ENCODE results near the gene OR11A1. TPM values are rescaled to one million over a fixed set of nuclear protein-coding genes. Genes with fewer than 3 reads are reported as not detected.

Gene OR11A1
- polyA plus RNA-seq, 4 donors: not detected

DNA sequence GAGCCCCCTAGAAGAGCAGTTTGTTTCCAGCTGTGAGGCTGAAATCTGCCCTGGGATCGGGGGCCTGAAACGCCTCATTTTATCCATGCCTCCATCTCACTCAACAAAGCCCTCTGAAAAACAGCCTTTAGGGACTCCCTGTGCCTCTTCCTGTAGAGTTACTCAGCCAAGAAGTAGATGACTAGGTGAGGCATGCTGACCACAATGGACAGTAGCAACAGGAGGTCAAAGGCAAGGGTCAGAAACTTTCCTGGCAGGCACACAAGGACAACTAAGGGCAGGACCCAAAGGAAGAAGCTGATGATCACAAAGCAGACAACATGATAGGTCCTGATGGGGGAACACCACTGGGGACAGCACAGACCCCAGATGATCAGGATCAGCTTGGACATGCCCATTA lies 18.1 kb upstream of the OR11A1 start:
- DNase-seq: no peak
- Histone ChIP-seq H3K27me3 (ENCODE audit: control insufficient read depth in 3 of 3, insufficient read depth in 3 of 3, low read length in 3 of 3) (no peaks in the 10 kb centered on the region), H3K4me3 (ENCODE audit: low read depth in 1 of 3, low read length in 3 of 3) (no peak overlapping the region), H3K27ac (ENCODE audit: low read depth in 1 of 3, low read length in 2 of 3) (no peak overlapping the region), H3K36me3 (ENCODE audit: control insufficient read depth in 3 of 3, insufficient read depth in 2 of 3, low read depth in 1 of 3, low read length in 3 of 3) (no peaks in the 10 kb centered on the region), H3K9me3 (ENCODE audit: control insufficient read depth in 2 of 2, insufficient read depth in 1 of 2, low read depth in 1 of 2, low read length in 1 of 2) (no peaks in the 10 kb centered on the region), H3K4me1 (ENCODE audit: control insufficient read depth in 3 of 3, insufficient read depth in 2 of 3, low read depth in 1 of 3, low read length in 2 of 3) (no peaks in the 10 kb centered on the region)
- WGBS, 3 donors: 56 to 78% (median 77%) methylated on average over 2 of the region's 2 CpGs
- no peak for FAIRE-seq

GRCh38 chr6:29466241-29466640 lies 9.4 kb upstream of the OR11A1 start:
- Histone ChIP-seq H3K4me1 (ENCODE audit: control insufficient read depth in 3 of 3, insufficient read depth in 2 of 3, low read depth in 1 of 3, low read length in 2 of 3) (no peaks in the 10 kb centered on the region), H3K36me3 (ENCODE audit: control insufficient read depth in 3 of 3, insufficient read depth in 2 of 3, low read depth in 1 of 3, low read length in 3 of 3) (no peaks in the 10 kb centered on the region), H3K27ac (ENCODE audit: low read depth in 1 of 3, low read length in 2 of 3) (no peak overlapping the region), H3K27me3 (ENCODE audit: control insufficient read depth in 3 of 3, insufficient read depth in 3 of 3, low read length in 3 of 3) (peaks cover 0 to 2% (median 0%) of the 10 kb centered on the region in 3 donors), H3K9me3 (ENCODE audit: control insufficient read depth in 2 of 2, insufficient read depth in 1 of 2, low read depth in 1 of 2, low read length in 1 of 2) (no peaks in the 10 kb centered on the region), H3K4me3 (ENCODE audit: low read depth in 1 of 3, low read length in 3 of 3) (no peak overlapping the region)
- WGBS, 3 donors: 54 to 57% (median 56%) methylated on average over 6 of the region's 6 CpGs
- FAIRE-seq (no peak), DNase-seq (no peak)

GRCh38 chr6:29465801-29466200 lies 8.9 kb upstream of the OR11A1 start:
- DNase-seq: no peak
- 81 to 90% (median 82%) methylated on average over 2 of the region's 2 CpGs for WGBS, 3 donors
- H3K27me3 ChIP-seq (ENCODE audit: control insufficient read depth in 3 of 3, insufficient read depth in 3 of 3, low read length in 3 of 3): peaks cover 0 to 2% (median 0%) of the 10 kb centered on the region in 3 donors
- no peaks in the 10 kb centered on the region for H3K36me3 ChIP-seq (ENCODE audit: control insufficient read depth in 3 of 3, insufficient read depth in 2 of 3, low read depth in 1 of 3, low read length in 3 of 3)
- H3K9me3 ChIP-seq (ENCODE audit: control insufficient read depth in 2 of 2, insufficient read depth in 1 of 2, low read depth in 1 of 2, low read length in 1 of 2): no peaks in the 10 kb centered on the region
- no peak for FAIRE-seq
- no peaks in the 10 kb centered on the region for H3K4me1 ChIP-seq (ENCODE audit: control insufficient read depth in 3 of 3, insufficient read depth in 2 of 3, low read depth in 1 of 3, low read length in 2 of 3)
- no peak overlapping the region for H3K27ac ChIP-seq (ENCODE audit: low read depth in 1 of 3, low read length in 2 of 3)
- H3K4me3 ChIP-seq (ENCODE audit: low read depth in 1 of 3, low read length in 3 of 3): no peak overlapping the region

GRCh38 chr6:29465279-29465678 lies 8.4 kb upstream of the OR11A1 start:
- no peak for DNase-seq
- Histone ChIP-seq H3K4me1 (ENCODE audit: control insufficient read depth in 3 of 3, insufficient read depth in 2 of 3, low read depth in 1 of 3, low read length in 2 of 3) (no peaks in the 10 kb centered on the region), H3K9me3 (ENCODE audit: control insufficient read depth in 2 of 2, insufficient read depth in 1 of 2, low read depth in 1 of 2, low read length in 1 of 2) (no peaks in the 10 kb centered on the region), H3K4me3 (ENCODE audit: low read depth in 1 of 3, low read length in 3 of 3) (no peak overlapping the region), H3K27me3 (ENCODE audit: control insufficient read depth in 3 of 3, insufficient read depth in 3 of 3, low read length in 3 of 3) (peaks cover 0 to 2% (median 0%) of the 10 kb centered on the region in 3 donors), H3K36me3 (ENCODE audit: control insufficient read depth in 3 of 3, insufficient read depth in 2 of 3, low read depth in 1 of 3, low read length in 3 of 3) (no peaks in the 10 kb centered on the region), H3K27ac (ENCODE audit: low read depth in 1 of 3, low read length in 2 of 3) (no peak overlapping the region)
- WGBS, 3 donors: 62 to 70% (median 64%) methylated on average over 2 of the region's 2 CpGs
- FAIRE-seq: no peak

GRCh38 chr6:29462022-29462421 lies 5.2 kb upstream of the OR11A1 start:
- H3K36me3 ChIP-seq (ENCODE audit: control insufficient read depth in 3 of 3, insufficient read depth in 2 of 3, low read depth in 1 of 3, low read length in 3 of 3): no peaks in the 10 kb centered on the region
- no peaks in the 10 kb centered on the region for H3K4me1 ChIP-seq (ENCODE audit: control insufficient read depth in 3 of 3, insufficient read depth in 2 of 3, low read depth in 1 of 3, low read length in 2 of 3)
- H3K27ac ChIP-seq (ENCODE audit: low read depth in 1 of 3, low read length in 2 of 3): no peak overlapping the region
- DNase-seq (no peak), FAIRE-seq (no peak)
- peaks cover 0 to 2% (median 0%) of the 10 kb centered on the region in 3 donors for H3K27me3 ChIP-seq (ENCODE audit: control insufficient read depth in 3 of 3, insufficient read depth in 3 of 3, low read length in 3 of 3)
- no peaks in the 10 kb centered on the region for H3K9me3 ChIP-seq (ENCODE audit: control insufficient read depth in 2 of 2, insufficient read depth in 1 of 2, low read depth in 1 of 2, low read length in 1 of 2)
- H3K4me3 ChIP-seq (ENCODE audit: low read depth in 1 of 3, low read length in 3 of 3): no peak overlapping the region
- WGBS, 3 donors: 70 to 81% (median 73%) methylated on average over 6 of the region's 6 CpGs

- no peaks in the 10 kb centered on the region for H3K4me1 ChIP-seq (ENCODE audit: control insufficient read depth in 3 of 3, insufficient read depth in 2 of 3, low read depth in 1 of 3, low read length in 2 of 3)
- peak; percentile 33 for FAIRE-seq
- H3K27ac ChIP-seq (ENCODE audit: low read depth in 1 of 3, low read length in 2 of 3): no peak overlapping the region
- no peak for DNase-seq
- WGBS, 3 donors: 64 to 76% (median 64%) methylated on average over 5 of the region's 5 CpGs
- H3K4me3 ChIP-seq (ENCODE audit: low read depth in 1 of 3, low read length in 3 of 3): no peak overlapping the region
- no peaks in the 10 kb centered on the region for H3K36me3 ChIP-seq (ENCODE audit: control insufficient read depth in 3 of 3, insufficient read depth in 2 of 3, low read depth in 1 of 3, low read length in 3 of 3)
- H3K27me3 ChIP-seq (ENCODE audit: control insufficient read depth in 3 of 3, insufficient read depth in 3 of 3, low read length in 3 of 3): no peaks in the 10 kb centered on the region
- H3K9me3 ChIP-seq (ENCODE audit: control insufficient read depth in 2 of 2, insufficient read depth in 1 of 2, low read depth in 1 of 2, low read length in 1 of 2): no peaks in the 10 kb centered on the region
Observed at GRCh38 chr6:29461021-29461814, 4.3 kb upstream of the OR11A1 start.

- H3K9me3 ChIP-seq (ENCODE audit: control insufficient read depth in 2 of 2, insufficient read depth in 1 of 2, low read depth in 1 of 2, low read length in 1 of 2): no peaks in the 10 kb centered on the region
- no peak overlapping the region for H3K27ac ChIP-seq (ENCODE audit: low read depth in 1 of 3, low read length in 2 of 3)
- FAIRE-seq (no peak), DNase-seq (no peak)
- no peaks in the 10 kb centered on the region for H3K4me1 ChIP-seq (ENCODE audit: control insufficient read depth in 3 of 3, insufficient read depth in 2 of 3, low read depth in 1 of 3, low read length in 2 of 3)
- no peaks in the 10 kb centered on the region for H3K27me3 ChIP-seq (ENCODE audit: control insufficient read depth in 3 of 3, insufficient read depth in 3 of 3, low read length in 3 of 3)
- H3K4me3 ChIP-seq (ENCODE audit: low read depth in 1 of 3, low read length in 3 of 3): no peak overlapping the region
- 64 to 70% (median 69%) methylated on average over 3 of the region's 3 CpGs for WGBS, 3 donors
- H3K36me3 ChIP-seq (ENCODE audit: control insufficient read depth in 3 of 3, insufficient read depth in 2 of 3, low read depth in 1 of 3, low read length in 3 of 3): no peaks in the 10 kb centered on the region
Observed at GRCh38 chr6:29451471-29452193, 5.2 kb downstream of the OR11A1 start.

DNA sequence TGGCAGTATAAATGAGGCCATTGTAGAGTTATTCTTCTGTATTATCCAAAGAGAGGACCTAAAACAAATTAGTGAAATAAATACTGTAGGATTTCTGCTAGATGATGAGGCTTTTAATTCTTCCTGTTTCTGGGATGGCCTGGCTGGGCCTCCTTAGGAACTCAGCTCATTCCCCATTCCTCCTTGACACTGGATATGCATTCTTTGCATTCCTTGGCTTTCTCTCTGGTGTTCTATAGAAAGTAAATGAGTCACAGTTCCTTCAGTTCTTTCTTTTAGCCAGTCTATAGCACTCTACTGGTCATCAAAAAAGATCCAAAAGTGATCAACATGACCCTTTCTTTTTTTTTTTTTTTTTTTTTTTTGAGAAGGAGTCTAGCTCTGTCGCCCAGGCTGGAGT lies 9.2 kb downstream of the OR11A1 start:
- DNase-seq (no peak), FAIRE-seq (no peak)
- no peaks in the 10 kb centered on the region for H3K36me3 ChIP-seq (ENCODE audit: control insufficient read depth in 3 of 3, insufficient read depth in 2 of 3, low read depth in 1 of 3, low read length in 3 of 3)
- H3K27me3 ChIP-seq (ENCODE audit: control insufficient read depth in 3 of 3, insufficient read depth in 3 of 3, low read length in 3 of 3): peaks cover 0 to 4% (median 0%) of the 10 kb centered on the region in 3 donors
- no peak overlapping the region for H3K27ac ChIP-seq (ENCODE audit: low read depth in 1 of 3, low read length in 2 of 3)
- H3K4me1 ChIP-seq (ENCODE audit: control insufficient read depth in 3 of 3, insufficient read depth in 2 of 3, low read depth in 1 of 3, low read length in 2 of 3): no peaks in the 10 kb centered on the region
- no peaks in the 10 kb centered on the region for H3K9me3 ChIP-seq (ENCODE audit: control insufficient read depth in 2 of 2, insufficient read depth in 1 of 2, low read depth in 1 of 2, low read length in 1 of 2)
- no peak overlapping the region for H3K4me3 ChIP-seq (ENCODE audit: low read depth in 1 of 3, low read length in 3 of 3)
- 80 to 100% (median 88%) methylated on average over 1 of the region's 1 CpG for WGBS, 3 donors

All from small intestine (tissue), 7 donors.